ENCODE data around the gene NDUFAB1. TPM values are rescaled to one million over a fixed set of nuclear protein-coding genes. Genes with fewer than 3 reads are reported as not detected.

NDUFAB1 gene
- total RNA-seq, 2 experiments from 2014 or later = 23.0 to 28.3 TPM

- Mint-ChIP-seq H3K27ac (no peak overlapping the region), H3K27me3 (no peaks in the 10 kb centered on the region), H3K9me3 (no peaks in the 10 kb centered on the region), H3K4me3 (no peak overlapping the region), H3K4me1 (ENCODE audit: low read depth) (no peaks in the 10 kb centered on the region), H3K36me3 (ENCODE audit: low read depth) (peaks cover 85% of the 10 kb centered on the region)
- DNase-seq = no peak
- Histone ChIP-seq H3K36me3 (ENCODE audit: insufficient read depth, low read length) (peaks cover 45% of the 10 kb centered on the region), H3K9me3 (ENCODE audit: control insufficient read depth in 1 of 2, insufficient read depth in 1 of 2, low read length in 2 of 2) (no peaks in the 10 kb centered on the region), H3K27me3 (ENCODE audit: control insufficient read depth in 1 of 2, insufficient read depth in 2 of 2, low read length in 2 of 2) (no peaks in the 10 kb centered on the region), H3K4me1 (ENCODE audit: insufficient read depth, low read length) (no peaks in the 10 kb centered on the region), H3K4me3 (ENCODE audit: low read length) (no peak overlapping the region), H3K27ac (ENCODE audit: low read depth in 1 of 2, low read length in 2 of 2) (no peak overlapping the region)
- POLR2A ChIA-PET = no interaction called here
- CTCF ChIA-PET = no interaction called here
- ATAC-seq (ENCODE audit: poor library complexity) = no peak
- intact Hi-C loops (cut with DNase I, micrococcal nuclease) = no loop called here
- TF ChIP-seq, protein P1, sequence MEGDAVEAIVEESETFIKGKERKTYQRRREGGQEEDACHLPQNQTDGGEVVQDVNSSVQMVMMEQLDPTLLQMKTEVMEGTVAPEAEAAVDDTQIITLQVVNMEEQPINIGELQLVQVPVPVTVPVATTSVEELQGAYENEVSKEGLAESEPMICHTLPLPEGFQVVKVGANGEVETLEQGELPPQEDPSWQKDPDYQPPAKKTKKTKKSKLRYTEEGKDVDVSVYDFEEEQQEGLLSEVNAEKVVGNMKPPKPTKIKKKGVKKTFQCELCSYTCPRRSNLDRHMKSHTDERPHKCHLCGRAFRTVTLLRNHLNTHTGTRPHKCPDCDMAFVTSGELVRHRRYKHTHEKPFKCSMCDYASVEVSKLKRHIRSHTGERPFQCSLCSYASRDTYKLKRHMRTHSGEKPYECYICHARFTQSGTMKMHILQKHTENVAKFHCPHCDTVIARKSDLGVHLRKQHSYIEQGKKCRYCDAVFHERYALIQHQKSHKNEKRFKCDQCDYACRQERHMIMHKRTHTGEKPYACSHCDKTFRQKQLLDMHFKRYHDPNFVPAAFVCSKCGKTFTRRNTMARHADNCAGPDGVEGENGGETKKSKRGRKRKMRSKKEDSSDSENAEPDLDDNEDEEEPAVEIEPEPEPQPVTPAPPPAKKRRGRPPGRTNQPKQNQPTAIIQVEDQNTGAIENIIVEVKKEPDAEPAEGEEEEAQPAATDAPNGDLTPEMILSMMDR (IDR thresholded peaks at IDR 0.05) = no peak
These were observed 22.3 kb downstream of the NDUFAB1 start for GRCh38 chr16:23573817-23574216.

DNA sequence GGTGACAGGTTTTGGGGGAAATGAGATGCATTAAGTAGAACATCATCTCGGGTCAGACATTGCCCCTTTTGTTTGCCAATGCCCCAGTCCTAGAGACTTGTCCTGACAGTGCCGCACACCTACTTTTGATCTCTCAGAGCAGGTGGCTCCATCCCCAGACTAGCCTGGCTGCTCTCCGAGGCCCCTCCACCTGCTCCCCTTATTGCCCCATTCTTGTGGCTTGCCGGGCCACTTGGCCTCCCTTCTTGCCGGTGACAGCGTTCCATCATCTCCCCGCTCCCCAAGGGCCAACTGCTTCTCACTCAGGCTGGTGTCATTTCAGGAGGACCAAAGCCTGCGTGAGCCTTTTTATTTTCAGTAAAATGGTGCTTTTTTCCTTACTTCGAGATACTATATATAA, 23.7 kb downstream of the NDUFAB1 start:
- no peak for DNase-seq
- CTCF ChIA-PET = no interaction called here
- Mint-ChIP-seq H3K4me1 (ENCODE audit: low read depth) (no peaks in the 10 kb centered on the region), H3K27ac (no peak overlapping the region), H3K27me3 (no peaks in the 10 kb centered on the region), H3K9me3 (no peaks in the 10 kb centered on the region), H3K4me3 (no peak overlapping the region), H3K36me3 (ENCODE audit: low read depth) (peaks cover 82% of the 10 kb centered on the region)
- no peak overlapping the region for H3K4me3 ChIP-seq (ENCODE audit: low read length)
- TF ChIP-seq, protein P1 (IDR thresholded peaks at IDR 0.05) = no peak
- no peaks in the 10 kb centered on the region for H3K4me1 ChIP-seq (ENCODE audit: insufficient read depth, low read length)
- no peak for ATAC-seq (ENCODE audit: poor library complexity)
- H3K27me3 ChIP-seq (ENCODE audit: control insufficient read depth in 1 of 2, insufficient read depth in 2 of 2, low read length in 2 of 2) = no peaks in the 10 kb centered on the region
- POLR2A ChIA-PET = no interaction called here
- H3K36me3 ChIP-seq (ENCODE audit: insufficient read depth, low read length) = peaks cover 48% of the 10 kb centered on the region
- no peaks in the 10 kb centered on the region for H3K9me3 ChIP-seq (ENCODE audit: control insufficient read depth in 1 of 2, insufficient read depth in 1 of 2, low read length in 2 of 2)
- intact Hi-C loops (cut with DNase I, micrococcal nuclease) = no loop called here
- no peak overlapping the region for H3K27ac ChIP-seq (ENCODE audit: low read depth in 1 of 2, low read length in 2 of 2)

GRCh38 chr16:23571895-23572294, 24.2 kb downstream of the NDUFAB1 start:
- intact Hi-C loops (cut with DNase I, micrococcal nuclease) = no loop called here
- DNase-seq = no peak
- POLR2A ChIA-PET = no interaction called here
- Mint-ChIP-seq H3K4me1 (ENCODE audit: low read depth) (no peaks in the 10 kb centered on the region), H3K36me3 (ENCODE audit: low read depth) (peaks cover 84% of the 10 kb centered on the region), H3K27ac (no peak overlapping the region), H3K9me3 (no peaks in the 10 kb centered on the region), H3K27me3 (no peaks in the 10 kb centered on the region), H3K4me3 (no peak overlapping the region)
- Histone ChIP-seq H3K9me3 (ENCODE audit: control insufficient read depth in 1 of 2, insufficient read depth in 1 of 2, low read length in 2 of 2) (no peaks in the 10 kb centered on the region), H3K36me3 (ENCODE audit: insufficient read depth, low read length) (peaks cover 52% of the 10 kb centered on the region), H3K4me1 (ENCODE audit: insufficient read depth, low read length) (no peaks in the 10 kb centered on the region), H3K27me3 (ENCODE audit: control insufficient read depth in 1 of 2, insufficient read depth in 2 of 2, low read length in 2 of 2) (no peaks in the 10 kb centered on the region), H3K27ac (ENCODE audit: low read depth in 1 of 2, low read length in 2 of 2) (no peak overlapping the region), H3K4me3 (ENCODE audit: low read length) (no peak overlapping the region)
- no peak for ATAC-seq (ENCODE audit: poor library complexity)
- CTCF ChIA-PET = no interaction called here
- TF ChIP-seq, protein P1 (IDR thresholded peaks at IDR 0.05) = no peak

All from CD4-positive, alpha-beta T cell (primary cell).